HEK293 (cell line): ENCODE measurements around the gene NPAS2.

ENCODE experiments used
- CTCF ChIA-PET: fragments of 350-600 bp; formaldehyde crosslinking; extraction: SDS; loops from one replicate; lab custom pipeline; 2021; ENCODE audit warnings: antibody characterized with exemption; lab: Yijun Ruan, JAX
- POLR2A ChIA-PET: fragments of 300-600 bp; formaldehyde crosslinking; extraction: SDS; loops from one replicate; lab custom pipeline; 2020; ENCODE audit warnings: antibody characterized with exemption, inconsistent platforms; lab: Yijun Ruan, JAX
- H3K27ac ChIP-seq: fragments of 200-500 bp; sonication (Bioruptor generic); 2 replicates; pipeline ENCODE4 v1.5.1; 2014; ENCODE audit warnings: low read depth, low read length, control low read depth, inconsistent platforms; ENCODE audit errors: extremely low read depth
- H3K36me3 ChIP-seq, 2 experiments: fragments of 200-500 bp in 1 of 2; sonication (Bioruptor generic) in 1 of 2; 1 replicate in 1 of 2; 2 replicates in 1 of 2; pipeline ENCODE4 v1.5.1; 2014 to 2017; ENCODE audit warnings: inconsistent platforms in 2 of 2, low read length in 2 of 2; ENCODE audit not compliant: control insufficient read depth in 2 of 2, insufficient read depth in 1 of 2
- H3K4me1 ChIP-seq: fragments of 200-500 bp; sonication (Bioruptor generic); 2 replicates; pipeline ENCODE4 v1.5.1; 2014; ENCODE audit warnings: mild to moderate bottlenecking, low read length, inconsistent platforms; ENCODE audit not compliant: control insufficient read depth, insufficient read depth
- H3K4me3 ChIP-seq: 2 replicates; pipeline ENCODE4 v1.5.1; 2011; ENCODE audit warnings: low read depth, mild to moderate bottlenecking, control low read depth, low read length, moderate library complexity
- H3K9me3 ChIP-seq: fragments of 200-500 bp; sonication (Bioruptor generic); 2 replicates; pipeline ENCODE4 v1.5.1; 2014; ENCODE audit warnings: low read depth, low read length, inconsistent platforms; ENCODE audit not compliant: control insufficient read depth, insufficient read depth
- OVOL3 ChIP-seq: fragments of 450-650 bp; formaldehyde crosslinking; IDR thresholded peaks from 2 replicates; pipeline ENCODE4 v1.5.1; 2016; ENCODE audit warnings: missing biosample characterization, missing genetic modification characterization
- SCRT1 ChIP-seq: fragments of 450-650 bp; formaldehyde crosslinking; IDR thresholded peaks from 2 replicates; pipeline ENCODE4 v1.5.1; 2016; ENCODE audit warnings: missing biosample characterization, missing genetic modification characterization, borderline replicate concordance
- TSHZ1 ChIP-seq: fragments of 450-650 bp; formaldehyde crosslinking; IDR thresholded peaks from 2 replicates; pipeline ENCODE4 v1.5.1; 2016; ENCODE audit warnings: missing biosample characterization, missing genetic modification characterization, borderline replicate concordance
- ZNF148 ChIP-seq: fragments of 450-650 bp; formaldehyde crosslinking; IDR thresholded peaks from 2 replicates; pipeline ENCODE4 v1.5.0; 2017; ENCODE audit warnings: missing biosample characterization, missing genetic modification characterization, borderline replicate concordance
- ZNF354C ChIP-seq: fragments of 450-650 bp; formaldehyde crosslinking; IDR thresholded peaks from 2 replicates; pipeline ENCODE4 v1.5.1; 2016; ENCODE audit warnings: missing biosample characterization, missing genetic modification characterization, low read depth, borderline replicate concordance
- ZNF37A ChIP-seq: fragments of 450-650 bp; IDR thresholded peaks from 2 replicates; pipeline ENCODE4 v1.5.1; 2018; ENCODE audit warnings: missing biosample characterization, missing genetic modification characterization
- ZNF513 ChIP-seq: fragments of 450-650 bp; IDR thresholded peaks from 2 replicates; pipeline ENCODE4 v1.5.1; 2018; ENCODE audit warnings: missing biosample characterization, missing genetic modification characterization
- ZNF529 ChIP-seq: fragments of 450-650 bp; formaldehyde crosslinking; IDR thresholded peaks from 2 replicates; pipeline ENCODE4 v1.5.1; 2017; ENCODE audit warnings: missing genetic modification characterization, missing biosample characterization; ENCODE audit not compliant: insufficient replicate concordance
- ZNF544 ChIP-seq: fragments of 450-650 bp; formaldehyde crosslinking; IDR thresholded peaks from 2 replicates; pipeline ENCODE4 v1.5.0; 2017; ENCODE audit warnings: missing biosample characterization, missing genetic modification characterization
- ZNF549 ChIP-seq: fragments of 450-650 bp; IDR thresholded peaks from 2 replicates; pipeline ENCODE4 v1.5.1; 2018; ENCODE audit warnings: missing biosample characterization, missing genetic modification characterization, mild to moderate bottlenecking, inconsistent platforms, moderate library complexity
- ZNF692 ChIP-seq: fragments of 450-650 bp; formaldehyde crosslinking; IDR thresholded peaks from 2 replicates; pipeline ENCODE4 v1.5.1; 2016; ENCODE audit warnings: missing biosample characterization, missing genetic modification characterization
- ZNF776 ChIP-seq: fragments of 450-650 bp; formaldehyde crosslinking; IDR thresholded peaks from 2 replicates; pipeline ENCODE4 v1.5.0; 2017; ENCODE audit warnings: missing biosample characterization, missing genetic modification characterization, borderline replicate concordance
- ZSCAN4 ChIP-seq: fragments of 450-650 bp; formaldehyde crosslinking; IDR thresholded peaks from 2 replicates; pipeline ENCODE4 v1.5.1; 2017; ENCODE audit warnings: missing biosample characterization, missing genetic modification characterization

Gene NPAS2

GRCh38 chr2:100945930-100946607 is 126.1 kb downstream of the NPAS2 start:
- no peaks in the 10 kb centered on the region for H3K9me3 ChIP-seq
- no peak overlapping the region for H3K4me3 ChIP-seq
- TF ChIP-seq ZNF513 (tag by site-specific recombination) (no peak), ZNF37A (tag by site-specific recombination) (no peak), ZNF549 (no peak), ZNF544 (tag by site-specific recombination) (no peak), ZNF692 (no peak), ZNF776 (tag by site-specific recombination) (no peak), ZNF529 (tag by site-specific recombination) (no peak)
- TF ChIP-seq, all 188 proteins: peak for 0
- ChIA-PET POLR2A (no interaction called here), CTCF (no interaction called here)
- Histone ChIP-seq H3K4me1 (no peaks in the 10 kb centered on the region), H3K27ac (no peak overlapping the region), H3K36me3 (no peaks in the 10 kb centered on the region; a peak in 1 of 3 replicates)

- Histone ChIP-seq H3K36me3 (no peaks in the 10 kb centered on the region; a peak in 1 of 3 replicates), H3K4me1 (no peaks in the 10 kb centered on the region), H3K4me3 (no peak overlapping the region), H3K9me3 (no peaks in the 10 kb centered on the region), H3K27ac (no peak overlapping the region)
- ChIA-PET CTCF (interaction anchor here (0.7 kb wide), 1 partner anchor 219 kb away, joined by 5 read pairs; no protein-coding TSS in a partner anchor), POLR2A (no interaction called here)
- TF ChIP-seq SCRT1 (tag by site-specific recombination) (no peak), ZSCAN4 (no peak), TSHZ1 (tag by site-specific recombination) (no peak), ZNF148 (tag by site-specific recombination) (no peak), OVOL3 (tag by site-specific recombination) (no peak), ZNF354C (tag by site-specific recombination) (no peak)
Observed at GRCh38 chr2:100948942-100949811, 129.2 kb downstream of the NPAS2 start.
